ENCODE data around the gene RFC1. TPM values are rescaled to one million over a fixed set of nuclear protein-coding genes. Genes with fewer than 3 reads are reported as not detected.

The RFC1 gene
- total RNA-seq, 8 experiments from 2014 or later = 21.5 to 89.7 (median 35.8) TPM

- Histone ChIP-seq H3K27ac (no peak overlapping the region), H3K4me3 (no peak overlapping the region), H3K4me1 (replicated peaks in 1 of 2) (peaks cover 0 to 3% of the 10 kb centered on the region in 2 donors)
- ATAC-seq (replicated peaks in 6 of 8) = no peak
- in situ Hi-C loops (cut with MboI; ENCODE audit: low pct_unique_long_range_greater_than_20kb in 2 of 9, low sequenced_read_pairs in 9 of 9, unreplicated experiment in 9 of 9) = no loop called here
- 95 to 100% (median 100%) methylated on average over 1 to 4 of the region's 4 CpGs for WGBS, 10 experiments
Observed at GRCh38 chr4:39348371-39349315, 17.5 kb downstream of the RFC1 start.

DNA sequence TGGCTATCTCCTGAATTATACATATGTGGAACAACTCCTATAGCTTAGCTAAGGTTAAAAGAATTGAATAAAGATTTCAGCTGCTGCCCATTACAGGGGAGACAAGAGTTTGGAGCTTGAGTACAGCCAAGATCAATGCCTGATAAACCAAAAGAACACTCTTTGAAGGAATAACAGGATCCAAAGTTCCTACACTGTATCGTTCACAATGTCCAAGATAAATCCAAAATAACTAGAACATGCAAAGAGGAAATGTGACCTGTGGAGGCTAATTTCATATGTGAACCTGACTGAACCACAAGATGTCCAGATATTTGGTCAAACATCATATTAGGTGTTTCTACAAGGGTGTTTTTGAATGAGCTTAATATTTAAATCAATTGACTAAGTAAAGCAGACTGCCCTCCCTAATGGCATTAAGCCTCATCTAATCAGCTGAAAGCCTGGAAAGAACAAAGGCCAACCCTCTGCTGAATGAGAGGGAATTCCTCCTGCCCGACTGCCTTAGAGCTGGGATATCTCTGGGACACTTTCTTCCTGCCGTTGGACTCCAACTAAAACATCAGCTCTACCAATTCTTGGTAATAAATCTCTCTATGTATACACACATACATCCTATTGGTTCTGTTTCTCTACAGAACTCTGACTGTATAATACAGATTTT lies 19.2 kb downstream of the RFC1 start:
- 60 to 100% (median 81%) methylated on average over 1 to 3 of the region's 3 CpGs for WGBS, 10 experiments
- in situ Hi-C loops (cut with MboI; ENCODE audit: low pct_unique_long_range_greater_than_20kb in 2 of 9, low sequenced_read_pairs in 9 of 9, unreplicated experiment in 9 of 9) = no loop called here
- Histone ChIP-seq H3K27ac (no peak overlapping the region), H3K4me1 (replicated peaks in 1 of 2) (no peaks in the 10 kb centered on the region), H3K4me3 (no peak overlapping the region)
- no peak for ATAC-seq (replicated peaks in 6 of 8)

DNA sequence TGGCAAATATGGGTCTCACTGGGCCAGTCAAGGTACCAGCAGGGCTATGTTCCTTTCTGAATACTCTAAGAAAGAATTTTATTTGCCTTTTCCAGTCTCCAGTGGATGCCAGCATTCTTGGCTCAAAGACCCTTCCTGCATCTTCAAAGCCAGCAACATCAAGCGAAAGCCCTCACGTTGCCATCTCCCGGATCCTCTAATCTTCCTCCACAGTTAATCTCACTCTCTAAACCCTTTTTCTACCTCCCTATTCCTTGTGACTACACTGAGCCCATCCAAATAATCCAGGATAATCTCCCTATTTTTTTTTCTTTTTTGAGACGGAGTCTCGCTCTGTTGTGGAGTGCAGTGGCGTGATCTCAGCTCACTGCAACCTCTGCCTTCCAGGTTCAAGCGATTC lies 23.4 kb downstream of the RFC1 start:
- in situ Hi-C loops (cut with MboI; ENCODE audit: low pct_unique_long_range_greater_than_20kb in 2 of 9, low sequenced_read_pairs in 9 of 9, unreplicated experiment in 9 of 9) = no loop called here

DNA sequence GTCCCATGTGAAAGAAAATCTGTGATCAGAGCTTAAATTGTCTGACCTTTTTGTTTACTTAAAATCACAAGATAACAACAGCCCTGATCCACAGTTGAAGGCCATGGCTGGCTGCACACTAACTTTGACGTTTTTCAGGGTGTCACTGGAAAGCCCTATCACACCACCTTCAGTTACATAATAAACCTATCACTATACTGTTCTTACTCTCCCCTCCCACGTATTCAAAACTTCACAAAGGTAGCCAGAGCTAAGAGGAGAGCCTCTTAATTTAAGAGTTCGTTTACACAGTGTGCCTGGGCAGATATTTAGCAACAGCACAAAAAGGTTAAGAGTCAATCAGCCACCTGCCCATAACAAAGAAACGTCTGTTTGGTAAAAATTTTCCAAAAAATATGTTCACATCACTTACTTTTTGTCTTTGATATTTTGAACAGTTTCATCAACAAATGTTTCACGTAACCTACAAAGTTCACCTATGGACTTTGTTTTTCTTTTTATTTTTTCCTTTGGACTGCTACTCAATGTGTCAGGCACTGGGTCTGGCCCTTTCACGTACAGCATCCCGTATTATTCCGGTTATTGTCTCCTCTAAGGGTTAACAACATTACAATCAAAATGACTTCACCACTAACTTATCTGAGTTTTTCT lies 25.0 kb downstream of the RFC1 start:
- H3K27ac ChIP-seq = no peak overlapping the region
- ATAC-seq (replicated peaks in 6 of 8) = no peak
- in situ Hi-C loops (cut with MboI; ENCODE audit: low pct_unique_long_range_greater_than_20kb in 2 of 9, low sequenced_read_pairs in 9 of 9, unreplicated experiment in 9 of 9) = no loop called here
- 79 to 100% (median 92%) methylated on average over 3 to 8 of the region's 8 CpGs for WGBS, 10 experiments
- no peaks in the 10 kb centered on the region for H3K4me1 ChIP-seq (replicated peaks in 1 of 2)
- no peak overlapping the region for H3K4me3 ChIP-seq

More for the DNA sequence above, 23.4 kb downstream of the RFC1 start:
- WGBS, 10 experiments = 80 to 100% (median 94%) methylated on average over 1 to 7 of the region's 7 CpGs
- ATAC-seq (replicated peaks in 6 of 8) = no peak
- Histone ChIP-seq H3K27ac (no peak overlapping the region), H3K4me1 (replicated peaks in 1 of 2) (no peaks in the 10 kb centered on the region), H3K4me3 (no peak overlapping the region)

DNA sequence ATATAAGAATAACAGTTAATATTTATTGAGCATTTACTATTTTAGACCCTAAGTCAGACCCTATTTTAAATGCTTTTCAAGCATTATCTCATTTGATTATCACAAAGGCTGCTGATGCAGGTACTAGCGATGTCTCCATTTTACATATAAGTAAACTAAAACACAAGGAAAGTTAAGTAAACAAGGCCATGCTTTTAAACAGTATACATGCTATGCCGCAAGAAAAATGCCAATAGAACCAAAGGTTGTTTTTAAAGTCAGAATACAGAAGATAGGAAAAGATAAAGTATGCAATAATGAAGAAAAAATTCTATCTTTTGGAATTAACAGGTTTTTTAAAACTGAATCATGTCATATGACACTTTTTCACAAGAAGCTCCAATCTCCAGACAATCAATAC lies 26.2 kb downstream of the RFC1 start:
- no peak overlapping the region for H3K27ac ChIP-seq
- 60 to 100% (median 98%) methylated on average over 1 to 2 of the region's 2 CpGs for WGBS, 10 experiments
- in situ Hi-C loops (cut with MboI; ENCODE audit: low pct_unique_long_range_greater_than_20kb in 2 of 9, low sequenced_read_pairs in 9 of 9, unreplicated experiment in 9 of 9) = no loop called here

GRCh38 chr4:39337841-39338240 lies 28.3 kb downstream of the RFC1 start:
- in situ Hi-C loops (cut with MboI; ENCODE audit: low pct_unique_long_range_greater_than_20kb in 2 of 9, low sequenced_read_pairs in 9 of 9, unreplicated experiment in 9 of 9) = no loop called here
- H3K4me1 ChIP-seq (replicated peaks in 1 of 2) = no peaks in the 10 kb centered on the region
- H3K4me3 ChIP-seq = no peak overlapping the region
- 87 to 100% (median 93%) methylated on average over 2 to 4 of the region's 4 CpGs; no CpG with 5 or more reads in 1 of the 10 experiments for WGBS, 10 experiments
- ATAC-seq (replicated peaks in 6 of 8) = no peak
- H3K27ac ChIP-seq = no peak overlapping the region

More for the DNA sequence above, 26.2 kb downstream of the RFC1 start:
- no peaks in the 10 kb centered on the region for H3K4me1 ChIP-seq (replicated peaks in 1 of 2)
- no peak for ATAC-seq (replicated peaks in 6 of 8)
- H3K4me3 ChIP-seq = no peak overlapping the region

GRCh38 chr4:39335566-39335965 lies 30.6 kb downstream of the RFC1 start:
- WGBS, 10 experiments = 88 to 100% (median 100%) methylated on average over 1 to 4 of the region's 4 CpGs; no CpG with 5 or more reads in 1 of the 10 experiments
- ATAC-seq (replicated peaks in 6 of 8) = no peak
- no peaks in the 10 kb centered on the region for H3K4me1 ChIP-seq (replicated peaks in 1 of 2)
- no peak overlapping the region for H3K27ac ChIP-seq
- H3K4me3 ChIP-seq = no peak overlapping the region
- in situ Hi-C loops (cut with MboI; ENCODE audit: low pct_unique_long_range_greater_than_20kb in 2 of 9, low sequenced_read_pairs in 9 of 9, unreplicated experiment in 9 of 9) = no loop called here

DNA sequence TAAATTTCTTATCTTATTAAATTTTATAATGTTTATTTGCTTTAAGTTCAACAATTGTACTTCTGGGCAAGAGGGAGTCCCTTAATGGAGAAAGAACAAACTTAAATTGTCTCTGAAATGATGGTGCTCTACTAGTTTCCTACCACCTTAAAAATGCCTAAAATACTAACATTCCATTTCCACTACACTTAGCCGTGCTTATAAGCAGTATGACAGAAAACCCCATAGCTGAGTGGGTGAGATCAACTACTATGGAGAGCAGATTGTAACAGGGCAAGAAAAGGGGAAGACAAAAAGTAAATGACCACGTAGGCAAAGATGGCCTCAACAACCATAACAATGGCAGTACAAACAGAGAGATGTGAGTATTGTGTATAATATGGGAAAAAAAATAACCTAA lies 35.0 kb downstream of the RFC1 start:
- no peak overlapping the region for H3K27ac ChIP-seq
- H3K4me1 ChIP-seq (replicated peaks in 1 of 2) = no peaks in the 10 kb centered on the region
- ATAC-seq (replicated peaks in 6 of 8) = no peak
- H3K4me3 ChIP-seq = no peak overlapping the region
- WGBS, 10 experiments = 56 to 100% (median 83%) methylated on average over 1 to 2 of the region's 2 CpGs; no CpG with 5 or more reads in 2 of the 10 experiments
- in situ Hi-C loops (cut with MboI; ENCODE audit: low pct_unique_long_range_greater_than_20kb in 2 of 9, low sequenced_read_pairs in 9 of 9, unreplicated experiment in 9 of 9) = no loop called here

GRCh38 chr4:39330353-39330752 lies 35.8 kb downstream of the RFC1 start:
- Histone ChIP-seq H3K4me1 (replicated peaks in 1 of 2) (no peaks in the 10 kb centered on the region), H3K4me3 (no peak overlapping the region), H3K27ac (no peak overlapping the region)
- ATAC-seq (replicated peaks in 6 of 8) = no peak
- 92 to 100% (median 100%) methylated on average over 1 of the region's 1 CpG; no CpG with 5 or more reads in 2 of the 10 experiments for WGBS, 10 experiments
- in situ Hi-C loops (cut with MboI; ENCODE audit: low pct_unique_long_range_greater_than_20kb in 2 of 9, low sequenced_read_pairs in 9 of 9, unreplicated experiment in 9 of 9) = no loop called here

GRCh38 chr4:39326468-39326977 lies 39.6 kb downstream of the RFC1 start:
- no peak for ATAC-seq (replicated peaks in 6 of 8)
- Histone ChIP-seq H3K27ac (no peak overlapping the region), H3K4me1 (replicated peaks in 1 of 2) (no peaks in the 10 kb centered on the region), H3K4me3 (no peak overlapping the region)
- 86 to 100% (median 100%) methylated on average over 1 to 2 of the region's 2 CpGs for WGBS, 10 experiments
- in situ Hi-C loops (cut with MboI; ENCODE audit: low pct_unique_long_range_greater_than_20kb in 2 of 9, low sequenced_read_pairs in 9 of 9, unreplicated experiment in 9 of 9) = no loop called here

GRCh38 chr4:39324897-39325613 lies 41.1 kb downstream of the RFC1 start:
- in situ Hi-C loops (cut with MboI; ENCODE audit: low pct_unique_long_range_greater_than_20kb in 2 of 9, low sequenced_read_pairs in 9 of 9, unreplicated experiment in 9 of 9) = no loop called here
- no peak for ATAC-seq (replicated peaks in 6 of 8)
- 78 to 100% (median 88%) methylated on average over 1 to 4 of the region's 4 CpGs; no CpG with 5 or more reads in 1 of the 10 experiments for WGBS, 10 experiments
- Histone ChIP-seq H3K4me3 (no peak overlapping the region), H3K27ac (no peak overlapping the region), H3K4me1 (replicated peaks in 1 of 2) (no peaks in the 10 kb centered on the region)

- no peak for ATAC-seq (replicated peaks in 6 of 8)
- Histone ChIP-seq H3K4me3 (no peak overlapping the region), H3K27ac (no peak overlapping the region), H3K4me1 (replicated peaks in 1 of 2) (no peaks in the 10 kb centered on the region)
- 86 to 100% (median 100%) methylated on average over 1 to 2 of the region's 2 CpGs for WGBS, 10 experiments
- in situ Hi-C loops (cut with MboI; ENCODE audit: low pct_unique_long_range_greater_than_20kb in 2 of 9, low sequenced_read_pairs in 9 of 9, unreplicated experiment in 9 of 9) = no loop called here
Observed at GRCh38 chr4:39324446-39324845, 41.7 kb downstream of the RFC1 start.

Data from motor neuron (in vitro differentiated cells).